GM12864 (cell line): ENCODE measurements around the gene SACM1L.

Source experiments
- DNase-seq: peaks from one replicate; pipeline ENCODE4 v3.0.0-alpha.2; 2011; ENCODE audit warnings: low read depth
- H3K4me3 ChIP-seq: 2 replicates; pipeline ENCODE4 v1.5.1; 2011; ENCODE audit warnings: mild to moderate bottlenecking, low read depth, low read length, control low read depth
- TF ChIP-seq, protein P1 (sequence below): IDR thresholded peaks from 2 replicates; pipeline ENCODE4 v1.5.1; 2011; ENCODE audit warnings: low read depth, mild to moderate bottlenecking, moderate library complexity, low read length, control low read depth, inconsistent platforms; ENCODE audit errors: missing control alignments

SACM1L gene

DNA sequence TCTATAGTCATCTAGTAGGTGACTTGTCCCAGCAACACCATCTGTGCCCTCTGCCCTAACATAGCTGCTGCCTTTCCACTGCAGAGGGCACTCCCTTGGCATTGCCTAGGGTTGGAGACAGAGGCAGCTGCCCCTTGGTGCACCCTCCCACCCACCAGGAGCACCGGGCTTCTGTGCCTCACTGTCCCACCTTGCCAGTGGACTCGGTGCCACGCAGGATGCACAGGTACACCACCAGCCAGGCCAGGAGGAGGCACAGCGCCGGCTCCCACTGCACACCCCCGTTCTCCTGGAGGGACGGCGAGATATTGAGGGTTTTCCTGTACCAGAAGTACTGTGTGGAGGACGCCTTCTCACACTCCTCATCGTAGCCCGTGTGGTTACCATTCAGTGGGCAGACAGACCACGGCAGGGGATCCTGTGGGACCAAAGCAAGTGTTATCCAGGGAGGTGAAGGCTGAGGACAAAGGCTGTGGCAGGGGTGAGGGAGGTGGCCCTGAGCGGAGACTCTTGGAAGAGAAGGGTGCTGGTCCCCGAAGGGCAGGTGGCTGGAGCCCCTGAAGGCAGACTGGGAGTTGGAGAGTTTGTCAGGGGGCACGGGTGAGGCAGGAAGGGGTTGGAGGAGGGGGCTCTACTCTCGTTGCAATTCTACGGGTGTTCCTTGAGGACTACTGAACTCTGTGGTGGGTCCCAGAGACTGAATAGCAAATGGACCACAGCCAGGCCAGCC lies 86.5 kb downstream of the SACM1L start:
- TF ChIP-seq, protein P1, sequence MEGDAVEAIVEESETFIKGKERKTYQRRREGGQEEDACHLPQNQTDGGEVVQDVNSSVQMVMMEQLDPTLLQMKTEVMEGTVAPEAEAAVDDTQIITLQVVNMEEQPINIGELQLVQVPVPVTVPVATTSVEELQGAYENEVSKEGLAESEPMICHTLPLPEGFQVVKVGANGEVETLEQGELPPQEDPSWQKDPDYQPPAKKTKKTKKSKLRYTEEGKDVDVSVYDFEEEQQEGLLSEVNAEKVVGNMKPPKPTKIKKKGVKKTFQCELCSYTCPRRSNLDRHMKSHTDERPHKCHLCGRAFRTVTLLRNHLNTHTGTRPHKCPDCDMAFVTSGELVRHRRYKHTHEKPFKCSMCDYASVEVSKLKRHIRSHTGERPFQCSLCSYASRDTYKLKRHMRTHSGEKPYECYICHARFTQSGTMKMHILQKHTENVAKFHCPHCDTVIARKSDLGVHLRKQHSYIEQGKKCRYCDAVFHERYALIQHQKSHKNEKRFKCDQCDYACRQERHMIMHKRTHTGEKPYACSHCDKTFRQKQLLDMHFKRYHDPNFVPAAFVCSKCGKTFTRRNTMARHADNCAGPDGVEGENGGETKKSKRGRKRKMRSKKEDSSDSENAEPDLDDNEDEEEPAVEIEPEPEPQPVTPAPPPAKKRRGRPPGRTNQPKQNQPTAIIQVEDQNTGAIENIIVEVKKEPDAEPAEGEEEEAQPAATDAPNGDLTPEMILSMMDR: no peak
- DNase-seq: no peak

DNA sequence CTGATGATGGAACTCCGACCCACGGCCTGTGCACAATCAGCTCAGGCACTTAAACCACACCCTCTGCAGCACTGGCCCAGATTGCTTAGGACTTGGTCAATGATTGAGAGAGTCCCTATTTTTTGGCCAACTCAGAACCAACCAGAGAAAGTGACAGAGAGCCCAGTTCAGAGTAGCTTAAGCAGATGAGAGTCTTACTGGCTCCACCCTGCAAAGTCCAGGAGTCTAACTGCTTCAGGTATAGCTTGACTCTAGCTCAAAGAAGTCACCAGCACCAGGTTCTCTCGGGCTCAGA lies 87.1 kb downstream of the SACM1L start:
- TF ChIP-seq, protein P1: no peak
- DNase-seq: no peak
- H3K4me3 ChIP-seq: no peak overlapping the region

More for the DNA sequence above, 86.5 kb downstream of the SACM1L start:
- H3K4me3 ChIP-seq: no peak overlapping the region

DNA sequence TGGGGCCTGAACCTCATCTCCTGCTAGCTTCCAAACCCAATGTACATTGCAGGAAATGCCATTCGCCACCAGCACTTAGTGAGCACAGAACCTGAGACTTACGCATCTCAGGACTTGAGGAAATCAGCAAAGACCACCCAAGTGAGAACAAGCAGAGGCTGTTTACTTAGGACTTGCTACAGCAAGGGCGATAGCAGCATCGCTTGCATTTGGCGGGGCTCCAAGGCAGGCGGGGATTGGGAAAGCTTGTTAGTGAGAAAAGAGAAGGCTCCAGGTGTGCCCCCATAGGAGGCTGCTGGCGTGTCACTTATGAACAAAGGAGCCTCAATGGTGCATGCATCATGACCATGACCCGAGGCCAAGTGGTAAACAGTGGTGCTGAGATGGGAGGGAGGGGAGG lies 87.4 kb downstream of the SACM1L start:
- TF ChIP-seq, protein P1: no peak
- no peak overlapping the region for H3K4me3 ChIP-seq
- DNase-seq: no peak

- no peak for DNase-seq
Observed at GRCh38 chr3:45777111-45777745, 88.0 kb downstream of the SACM1L start.

GRCh38 chr3:45777746-45778386 lies 88.7 kb downstream of the SACM1L start:
- DNase-seq: no peak
- no peak overlapping the region for H3K4me3 ChIP-seq
- TF ChIP-seq, protein P1: no peak

More at GRCh38 chr3:45777111-45777745, 88.0 kb downstream of the SACM1L start:
- no peak overlapping the region for H3K4me3 ChIP-seq
- TF ChIP-seq, protein P1: no peak

DNA sequence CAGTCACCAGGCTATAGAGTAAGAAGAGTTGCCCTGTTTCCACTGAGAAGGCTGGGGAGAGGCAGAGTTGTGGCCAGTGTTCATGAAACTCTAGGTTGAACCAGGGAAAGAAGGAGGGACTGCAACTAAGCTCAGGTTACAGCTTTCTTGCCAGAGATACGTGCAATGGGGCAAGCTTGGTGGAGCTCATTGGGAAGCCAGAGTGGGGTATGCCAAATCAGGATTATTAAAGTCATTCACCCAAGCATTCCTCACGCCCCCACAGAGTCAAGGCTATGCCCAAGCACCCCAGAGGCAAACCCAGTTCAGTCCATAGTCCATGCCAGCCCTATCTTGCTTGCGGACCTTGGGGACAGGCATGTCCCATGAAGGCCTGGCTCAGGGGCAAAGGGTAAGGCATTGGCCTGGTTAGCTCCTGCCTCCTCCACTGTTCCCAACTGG lies 89.6 kb downstream of the SACM1L start:
- no peak overlapping the region for H3K4me3 ChIP-seq
- TF ChIP-seq, protein P1: no peak
- no peak for DNase-seq
